Measurements from ENCODE around the gene TMEM208. TPM values are rescaled to one million over a fixed set of nuclear protein-coding genes. Genes with fewer than 3 reads are reported as not detected.
A peak's percentile ranks its signal among the peaks of the same experiment; 100 is the strongest.

TMEM208 gene
- total and polyA plus RNA-seq, 2 of the 13 experiments (the other 11 are each of a cell fraction or from before 2014, with no cell fraction given) = 58.8 to 72.9 TPM

DNA sequence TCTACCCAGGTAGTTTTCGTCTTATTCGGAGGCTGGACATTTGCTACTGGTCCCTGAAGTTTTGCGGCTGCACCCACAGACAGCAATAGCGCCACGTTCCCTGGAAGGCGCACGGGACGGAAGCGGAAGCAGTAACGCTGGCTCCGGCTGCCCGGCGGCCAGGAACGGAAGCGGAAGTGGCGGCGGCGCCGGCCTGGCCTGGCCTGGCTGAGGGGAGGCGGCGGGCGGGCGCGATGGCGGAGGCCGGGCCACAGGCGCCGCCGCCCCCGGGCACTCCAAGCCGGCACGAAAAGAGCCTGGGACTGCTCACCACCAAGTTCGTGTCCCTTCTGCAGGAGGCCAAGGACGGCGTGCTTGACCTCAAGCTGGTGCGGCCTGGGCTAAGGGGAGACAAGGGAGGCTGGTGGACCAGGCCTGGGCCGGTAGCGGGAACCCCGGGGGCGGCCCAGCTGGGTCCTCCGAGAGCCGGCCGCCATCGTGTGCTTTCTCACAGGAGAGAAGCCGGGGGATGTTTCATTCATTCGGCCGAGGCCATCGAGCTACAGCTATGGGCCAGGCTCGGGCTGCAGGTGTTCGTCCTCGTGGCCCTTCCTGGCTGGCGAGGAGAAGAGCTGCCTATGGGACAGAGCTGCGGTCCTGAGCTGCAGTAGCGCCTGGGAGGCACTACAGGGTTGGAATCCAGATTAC lies 34.8 kb upstream of the TMEM208 start, which contains the start of gene E2F4 (continued):
- TF ChIP-seq CREB1 (IDR thresholded peaks at IDR 0.05) (0 out of 2 replicates have a peak, but pooled peaks have one; percentile 46), CREB1 (CRISPR knock-in tag; IDR thresholded peaks at IDR 0.05) (no peak), ZBTB7B (CRISPR knock-in tag; IDR thresholded peaks at IDR 0.05) (no peak), STAT5B (CRISPR knock-in tag; IDR thresholded peaks at IDR 0.05) (peak; percentile 6; the same call in 1 of the 2 replicates), ZNF7 (CRISPR knock-in tag; IDR thresholded peaks at IDR 0.05) (no peak), ISL2 (CRISPR knock-in tag; IDR thresholded peaks at IDR 0.05) (peak; percentile 70; the same call in 1 of the 2 replicates), TARDBP (CRISPR knock-in tag; IDR thresholded peaks at IDR 0.05) (peak; percentile 63; the same call in 1 of the 2 replicates), ZSCAN9 (CRISPR knock-in tag; IDR thresholded peaks at IDR 0.05; ENCODE audit: borderline replicate concordance) (peak; percentile 41; the same call in 1 of the 2 replicates), SUZ12 (IDR thresholded peaks at IDR 0.05; ENCODE audit: low read depth, low read length) (no peak), ZNF883 (CRISPR knock-in tag; IDR thresholded peaks at IDR 0.05; ENCODE audit: not compliant biosample characterization) (peak; percentile 89), POGZ (CRISPR knock-in tag; IDR thresholded peaks at IDR 0.05) (peak; percentile 83), ZNF343 (CRISPR knock-in tag; IDR thresholded peaks at IDR 0.05) (no peak), ZNF724P (CRISPR knock-in tag; IDR thresholded peaks at IDR 0.05; ENCODE audit: borderline replicate concordance) (peak; percentile 63; the same call in 1 of the 2 replicates), ZNF121 (CRISPR knock-in tag; IDR thresholded peaks at IDR 0.05) (peak; percentile 77), ZNF282 (IDR thresholded peaks at IDR 0.05; ENCODE audit: partially characterized antibody) (no peak), MTA3 (CRISPR knock-in tag; IDR thresholded peaks at IDR 0.05) (no peak), DMAP1 (CRISPR knock-in tag; IDR thresholded peaks at IDR 0.05) (peak; percentile 52; the same call in 1 of the 2 replicates), FOXM1 (CRISPR knock-in tag; IDR thresholded peaks at IDR 0.05) (no peak), ZNF761 (CRISPR knock-in tag; conservative IDR thresholded peaks at IDR 0.05) (no peak; the same call in 1 of the 2 replicates)
- TF ChIP-seq, protein P1, sequence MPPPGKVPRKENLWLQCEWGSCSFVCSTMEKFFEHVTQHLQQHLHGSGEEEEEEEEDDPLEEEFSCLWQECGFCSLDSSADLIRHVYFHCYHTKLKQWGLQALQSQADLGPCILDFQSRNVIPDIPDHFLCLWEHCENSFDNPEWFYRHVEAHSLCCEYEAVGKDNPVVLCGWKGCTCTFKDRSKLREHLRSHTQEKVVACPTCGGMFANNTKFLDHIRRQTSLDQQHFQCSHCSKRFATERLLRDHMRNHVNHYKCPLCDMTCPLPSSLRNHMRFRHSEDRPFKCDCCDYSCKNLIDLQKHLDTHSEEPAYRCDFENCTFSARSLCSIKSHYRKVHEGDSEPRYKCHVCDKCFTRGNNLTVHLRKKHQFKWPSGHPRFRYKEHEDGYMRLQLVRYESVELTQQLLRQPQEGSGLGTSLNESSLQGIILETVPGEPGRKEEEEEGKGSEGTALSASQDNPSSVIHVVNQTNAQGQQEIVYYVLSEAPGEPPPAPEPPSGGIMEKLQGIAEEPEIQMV (CRISPR knock-in tag; IDR thresholded peaks at IDR 0.05; ENCODE audit: low read depth) = peak; percentile 55; the same call in 1 of the 2 replicates
- TF ChIP-seq, protein P2, sequence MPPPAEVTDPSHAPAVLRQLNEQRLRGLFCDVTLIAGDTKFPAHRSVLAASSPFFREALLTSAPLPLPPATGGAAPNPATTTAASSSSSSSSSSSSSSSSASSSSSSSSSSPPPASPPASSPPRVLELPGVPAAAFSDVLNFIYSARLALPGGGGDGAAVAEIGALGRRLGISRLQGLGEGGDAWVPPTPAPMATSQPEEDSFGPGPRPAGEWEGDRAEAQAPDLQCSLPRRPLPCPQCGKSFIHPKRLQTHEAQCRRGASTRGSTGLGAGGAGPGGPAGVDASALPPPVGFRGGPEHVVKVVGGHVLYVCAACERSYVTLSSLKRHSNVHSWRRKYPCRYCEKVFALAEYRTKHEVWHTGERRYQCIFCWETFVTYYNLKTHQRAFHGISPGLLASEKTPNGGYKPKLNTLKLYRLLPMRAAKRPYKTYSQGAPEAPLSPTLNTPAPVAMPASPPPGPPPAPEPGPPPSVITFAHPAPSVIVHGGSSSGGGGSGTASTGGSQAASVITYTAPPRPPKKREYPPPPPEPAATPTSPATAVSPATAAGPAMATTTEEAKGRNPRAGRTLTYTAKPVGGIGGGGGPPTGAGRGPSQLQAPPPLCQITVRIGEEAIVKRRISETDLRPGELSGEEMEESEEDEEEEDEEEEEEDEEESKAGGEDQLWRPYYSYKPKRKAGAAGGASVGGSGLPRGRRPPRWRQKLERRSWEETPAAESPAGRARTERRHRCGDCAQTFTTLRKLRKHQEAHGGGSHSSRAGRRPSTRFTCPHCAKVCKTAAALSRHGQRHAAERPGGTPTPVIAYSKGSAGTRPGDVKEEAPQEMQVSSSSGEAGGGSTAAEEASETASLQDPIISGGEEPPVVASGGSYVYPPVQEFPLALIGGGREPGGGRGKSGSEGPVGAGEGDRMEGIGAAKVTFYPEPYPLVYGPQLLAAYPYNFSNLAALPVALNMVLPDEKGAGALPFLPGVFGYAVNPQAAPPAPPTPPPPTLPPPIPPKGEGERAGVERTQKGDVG (CRISPR knock-in tag; IDR thresholded peaks at IDR 0.05; ENCODE audit: borderline replicate concordance) = no peak
- TF ChIP-seq, protein P3, sequence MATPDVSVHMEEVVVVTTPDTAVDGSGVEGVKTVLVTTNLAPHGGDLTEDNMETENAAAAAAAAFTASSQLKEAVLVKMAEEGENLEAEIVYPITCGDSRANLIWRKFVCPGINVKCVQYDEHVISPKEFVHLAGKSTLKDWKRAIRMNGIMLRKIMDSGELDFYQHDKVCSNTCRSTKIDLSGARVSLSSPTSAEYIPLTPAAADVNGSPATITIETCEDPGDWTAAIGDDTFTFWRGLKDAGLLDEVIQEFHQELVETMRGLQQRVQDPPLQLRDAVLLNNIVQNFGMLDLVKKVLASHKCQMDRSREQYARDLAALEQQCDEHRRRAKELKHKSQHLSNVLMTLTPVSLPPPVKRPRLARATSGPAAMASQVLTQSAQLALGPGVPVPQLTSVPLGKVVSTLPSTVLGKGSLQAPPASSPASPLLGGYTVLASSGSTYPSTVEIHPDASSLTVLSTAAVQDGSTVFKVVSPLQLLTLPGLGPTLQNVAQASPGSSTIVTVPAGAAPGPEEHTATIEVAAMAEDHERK (CRISPR knock-in tag; IDR thresholded peaks at IDR 0.05; ENCODE audit: low read depth) = no peak
- TF ChIP-seq, protein P4, sequence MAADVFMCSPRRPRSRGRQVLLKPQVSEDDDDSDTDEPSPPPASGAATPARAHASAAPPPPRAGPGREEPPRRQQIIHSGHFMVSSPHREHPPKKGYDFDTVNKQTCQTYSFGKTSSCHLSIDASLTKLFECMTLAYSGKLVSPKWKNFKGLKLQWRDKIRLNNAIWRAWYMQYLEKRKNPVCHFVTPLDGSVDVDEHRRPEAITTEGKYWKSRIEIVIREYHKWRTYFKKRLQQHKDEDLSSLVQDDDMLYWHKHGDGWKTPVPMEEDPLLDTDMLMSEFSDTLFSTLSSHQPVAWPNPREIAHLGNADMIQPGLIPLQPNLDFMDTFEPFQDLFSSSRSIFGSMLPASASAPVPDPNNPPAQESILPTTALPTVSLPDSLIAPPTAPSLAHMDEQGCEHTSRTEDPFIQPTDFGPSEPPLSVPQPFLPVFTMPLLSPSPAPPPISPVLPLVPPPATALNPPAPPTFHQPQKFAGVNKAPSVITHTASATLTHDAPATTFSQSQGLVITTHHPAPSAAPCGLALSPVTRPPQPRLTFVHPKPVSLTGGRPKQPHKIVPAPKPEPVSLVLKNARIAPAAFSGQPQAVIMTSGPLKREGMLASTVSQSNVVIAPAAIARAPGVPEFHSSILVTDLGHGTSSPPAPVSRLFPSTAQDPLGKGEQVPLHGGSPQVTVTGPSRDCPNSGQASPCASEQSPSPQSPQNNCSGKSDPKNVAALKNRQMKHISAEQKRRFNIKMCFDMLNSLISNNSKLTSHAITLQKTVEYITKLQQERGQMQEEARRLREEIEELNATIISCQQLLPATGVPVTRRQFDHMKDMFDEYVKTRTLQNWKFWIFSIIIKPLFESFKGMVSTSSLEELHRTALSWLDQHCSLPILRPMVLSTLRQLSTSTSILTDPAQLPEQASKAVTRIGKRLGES (CRISPR knock-in tag; IDR thresholded peaks at IDR 0.05; ENCODE audit: borderline replicate concordance) = no peak; the same call in 1 of the 2 replicates

Measured in HepG2 (cell line).